Kidney epithelial cell (primary cell): ENCODE measurements around the gene BIRC3. TPM values are rescaled to one million over a fixed set of nuclear protein-coding genes. Genes with fewer than 3 reads are reported as not detected.
A peak's percentile ranks its signal among the peaks of the same experiment; 100 is the strongest.
"Not testable (repeated sequence)": the region's sequence is repeated elsewhere in the genome, so short reads cannot be mapped to it uniquely, and the experiment has no call there.

Source experiments
- DNase-seq: peaks from one replicate; pipeline ENCODE4 v3.0.0-alpha.2; 2010; ENCODE audit warnings: low read depth
- H3K27me3 ChIP-seq: 2 replicates; pipeline ENCODE4 v1.6.0; 2011; ENCODE audit warnings: low read length; ENCODE audit not compliant: control insufficient read depth, insufficient read depth
- H3K36me3 ChIP-seq: 2 replicates; pipeline ENCODE4 v1.5.1; 2011; ENCODE audit warnings: low read length; ENCODE audit not compliant: control insufficient read depth, insufficient read depth
- H3K4me3 ChIP-seq: 2 replicates; pipeline ENCODE4 v1.5.1; 2011; ENCODE audit warnings: low read depth, mild to moderate bottlenecking, control low read depth, low read length
- total RNA-seq: library from RNA; depleted of rRNA; stranded (reverse); fragments of >200 nt; gene quantifications from 2 replicates; pipeline ENCODE4 v1.2.3, GENCODE V29; 2015
- TF ChIP-seq, protein P1 (sequence below): IDR thresholded peaks from 2 replicates; pipeline ENCODE4 v1.5.1; 2011; ENCODE audit warnings: mild to moderate bottlenecking, moderate library complexity, low read length, control low read depth, inconsistent platforms; ENCODE audit not compliant: insufficient read depth, poor library complexity, severe bottlenecking

BIRC3 gene
- total RNA-seq, 1 donor from 2014 or later: 10.0 TPM

- no peaks in the 10 kb centered on the region for H3K36me3 ChIP-seq
- H3K27me3 ChIP-seq: no peaks in the 10 kb centered on the region
- H3K4me3 ChIP-seq: no peak overlapping the region
- TF ChIP-seq, protein P1, sequence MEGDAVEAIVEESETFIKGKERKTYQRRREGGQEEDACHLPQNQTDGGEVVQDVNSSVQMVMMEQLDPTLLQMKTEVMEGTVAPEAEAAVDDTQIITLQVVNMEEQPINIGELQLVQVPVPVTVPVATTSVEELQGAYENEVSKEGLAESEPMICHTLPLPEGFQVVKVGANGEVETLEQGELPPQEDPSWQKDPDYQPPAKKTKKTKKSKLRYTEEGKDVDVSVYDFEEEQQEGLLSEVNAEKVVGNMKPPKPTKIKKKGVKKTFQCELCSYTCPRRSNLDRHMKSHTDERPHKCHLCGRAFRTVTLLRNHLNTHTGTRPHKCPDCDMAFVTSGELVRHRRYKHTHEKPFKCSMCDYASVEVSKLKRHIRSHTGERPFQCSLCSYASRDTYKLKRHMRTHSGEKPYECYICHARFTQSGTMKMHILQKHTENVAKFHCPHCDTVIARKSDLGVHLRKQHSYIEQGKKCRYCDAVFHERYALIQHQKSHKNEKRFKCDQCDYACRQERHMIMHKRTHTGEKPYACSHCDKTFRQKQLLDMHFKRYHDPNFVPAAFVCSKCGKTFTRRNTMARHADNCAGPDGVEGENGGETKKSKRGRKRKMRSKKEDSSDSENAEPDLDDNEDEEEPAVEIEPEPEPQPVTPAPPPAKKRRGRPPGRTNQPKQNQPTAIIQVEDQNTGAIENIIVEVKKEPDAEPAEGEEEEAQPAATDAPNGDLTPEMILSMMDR: no peak
- DNase-seq: no peak
These were observed 27.7 kb upstream of the BIRC3 start for GRCh38 chr11:102289592-102289991.

GRCh38 chr11:102291831-102292230 lies 25.5 kb upstream of the BIRC3 start:
- TF ChIP-seq, protein P1: no peak
- no peaks in the 10 kb centered on the region for H3K27me3 ChIP-seq

GRCh38 chr11:102292933-102293332 lies 24.4 kb upstream of the BIRC3 start:
- TF ChIP-seq, protein P1: no peak

More at GRCh38 chr11:102291831-102292230, 25.5 kb upstream of the BIRC3 start:
- Histone ChIP-seq H3K4me3 (no peak overlapping the region), H3K36me3 (no peaks in the 10 kb centered on the region)
- no peak for DNase-seq

GRCh38 chr11:102293873-102294601 lies 23.2 kb upstream of the BIRC3 start:
- Histone ChIP-seq H3K36me3 (no peaks in the 10 kb centered on the region), H3K4me3 (no peak overlapping the region), H3K27me3 (no peaks in the 10 kb centered on the region)
- TF ChIP-seq, protein P1: peak; percentile 76
- DNase-seq: no peak

More at GRCh38 chr11:102292933-102293332, 24.4 kb upstream of the BIRC3 start:
- Histone ChIP-seq H3K36me3 (no peaks in the 10 kb centered on the region), H3K27me3 (no peaks in the 10 kb centered on the region), H3K4me3 (no peak overlapping the region)
- DNase-seq: no peak

DNA sequence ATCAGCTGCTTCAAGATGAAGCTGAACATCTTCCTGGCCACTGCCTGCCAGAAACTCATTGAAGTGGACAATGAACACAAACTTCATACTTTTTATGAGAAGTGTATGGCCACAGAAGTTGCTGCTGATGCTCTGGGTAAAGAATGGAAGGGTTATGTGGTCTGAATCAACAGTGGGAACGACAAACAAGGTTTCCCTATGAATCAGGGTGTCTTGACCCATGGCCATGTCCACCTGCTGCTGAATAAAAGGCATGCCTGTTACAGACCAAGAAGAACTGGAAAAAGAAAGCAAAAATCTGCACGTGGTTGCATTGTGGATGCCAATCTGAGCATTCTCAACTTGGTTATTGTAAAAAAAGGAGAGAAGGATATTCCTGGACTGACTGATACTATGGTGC lies 22.2 kb upstream of the BIRC3 start:
- Histone ChIP-seq H3K4me3 (no peak overlapping the region), H3K36me3 (no peaks in the 10 kb centered on the region), H3K27me3 (no peaks in the 10 kb centered on the region)
- TF ChIP-seq, protein P1: no peak
- no peak for DNase-seq

DNA sequence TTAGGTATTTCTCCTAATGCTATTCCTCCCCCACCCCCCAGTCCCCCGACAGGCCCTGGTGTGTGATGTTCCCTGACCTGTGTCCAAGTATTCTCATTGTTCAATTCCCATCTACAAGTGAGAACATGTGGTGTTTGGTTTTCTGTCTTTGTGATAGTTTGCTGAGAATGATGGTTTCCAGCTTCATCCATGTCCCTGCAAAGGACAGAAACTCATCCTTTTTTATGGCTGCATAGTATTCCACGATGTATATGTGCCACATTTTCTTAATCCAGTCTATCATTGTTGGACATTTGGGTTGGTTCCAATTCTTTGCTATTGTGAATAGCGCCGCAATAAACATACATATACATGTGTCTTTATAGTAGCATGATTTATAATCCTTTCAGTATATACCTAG lies 20.5 kb upstream of the BIRC3 start:
- H3K4me3 ChIP-seq, DNase-seq, H3K36me3 ChIP-seq, H3K27me3 ChIP-seq: not testable (repeated sequence)

DNA sequence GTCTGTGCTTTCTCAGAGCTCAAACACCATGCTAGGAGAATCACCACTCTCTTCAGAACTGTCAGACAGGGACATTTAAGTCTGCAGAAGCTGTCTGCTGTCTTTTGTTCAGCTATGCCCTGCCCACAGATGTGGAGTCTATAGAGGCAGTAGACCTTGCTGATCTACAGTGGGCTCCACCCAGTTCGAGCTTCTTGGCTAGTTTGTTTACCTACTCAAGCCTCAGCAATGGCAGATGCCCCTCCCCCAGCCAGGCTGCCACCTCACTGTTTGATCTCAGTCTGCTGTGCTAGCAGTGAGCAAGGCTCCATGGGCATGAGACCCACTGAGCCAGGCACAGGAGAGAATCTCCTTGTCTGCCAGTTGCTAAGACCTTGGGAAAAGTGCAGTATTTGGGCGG lies 16.4 kb upstream of the BIRC3 start:
- H3K36me3 ChIP-seq, H3K27me3 ChIP-seq, H3K4me3 ChIP-seq, DNase-seq: not testable (repeated sequence)
